Subcutaneous adipose tissue (tissue), 4 donors: ENCODE data around the gene PANX2. TPM values are rescaled to one million over a fixed set of nuclear protein-coding genes. Genes with fewer than 3 reads are reported as not detected.

Experiments used
- CTCF ChIP-seq: fragments of 450-650 bp; IDR thresholded peaks from one replicate; pipeline ENCODE4 v1.5.1; 2016; ENCODE audit warnings: low read depth, mild to moderate bottlenecking, control low read depth, antibody characterized with exemption, moderate library complexity
- total RNA-seq, 4 donors: library from RNA; depleted of rRNA; stranded (reverse); fragments of >200 nt; gene quantifications; one replicate each; pipeline ENCODE4 v1.1.0, GENCODE V29; 2016

The PANX2 gene
- total RNA-seq, 4 donors from 2014 or later = 0.44 TPM; not detected in 3

GRCh38 chr22:50216055-50216683 is 45.6 kb downstream of the PANX2 start:
- TF ChIP-seq CTCF = no peak

- TF ChIP-seq CTCF = no peak
Measured at GRCh38 chr22:50216684-50217520, 46.4 kb downstream of the PANX2 start.

GRCh38 chr22:50217543-50218152 is 47.1 kb downstream of the PANX2 start:
- no peak for TF ChIP-seq CTCF

- no peak for TF ChIP-seq CTCF
Measured at GRCh38 chr22:50218153-50218995, 47.8 kb downstream of the PANX2 start.

- TF ChIP-seq CTCF = no peak
Measured at GRCh38 chr22:50218996-50219727, 48.6 kb downstream of the PANX2 start.

GRCh38 chr22:50219800-50220602 is 49.5 kb downstream of the PANX2 start:
- no peak for TF ChIP-seq CTCF
